HTR-8/SVneo (cell line): ENCODE results near the gene ALDH1A2.

Experiments used
- DNase-seq: peaks from one replicate; pipeline ENCODE4 v3.0.0; 2011; ENCODE audit warnings: low spot score, mixed read lengths; ENCODE audit not compliant: insufficient read length
- FAIRE-seq: peaks from 2 replicates; lab custom pipeline; 2011; peaks lifted over from hg19 to GRCh38; lab: Jason Lieb, UNC

The ALDH1A2 gene

GRCh38 chr15:57916695-57917094 lies 148.8 kb downstream of the ALDH1A2 start:
- DNase-seq, result no peak
- FAIRE-seq, result no peak

GRCh38 chr15:57915827-57916531 lies 149.5 kb downstream of the ALDH1A2 start:
- DNase-seq (no peak), FAIRE-seq (no peak)

GRCh38 chr15:57914350-57915055 lies 151.0 kb downstream of the ALDH1A2 start:
- FAIRE-seq (no peak), DNase-seq (no peak)

GRCh38 chr15:57911247-57911646 lies 154.3 kb downstream of the ALDH1A2 start:
- DNase-seq (no peak), FAIRE-seq (no peak)

DNA sequence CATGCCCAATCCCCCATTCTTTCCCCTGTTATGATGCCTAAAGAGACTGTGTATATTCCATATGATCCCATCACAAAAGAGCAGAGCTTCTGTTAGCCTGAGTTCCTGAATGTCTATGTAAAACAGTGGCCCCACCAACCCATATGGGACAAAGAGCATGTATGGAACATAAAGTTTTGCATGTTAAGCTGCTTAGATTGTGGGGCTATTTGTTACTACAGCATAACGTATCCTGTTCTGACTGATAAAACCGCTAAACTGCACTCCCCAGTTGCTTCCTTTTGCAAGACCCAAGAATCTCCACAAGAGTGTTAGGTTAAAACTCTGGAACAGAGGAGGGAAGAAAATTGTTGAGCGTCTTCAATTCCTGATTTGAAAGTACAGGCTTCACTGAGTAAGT lies 154.8 kb downstream of the ALDH1A2 start:
- DNase-seq (no peak), FAIRE-seq (no peak)

GRCh38 chr15:57909388-57909787 lies 156.1 kb downstream of the ALDH1A2 start:
- no peak for DNase-seq
- no peak for FAIRE-seq

GRCh38 chr15:57903626-57904025 lies 161.9 kb downstream of the ALDH1A2 start:
- DNase-seq, result no peak
- FAIRE-seq, result no peak
